ENCODE data around the gene TAS2R42.

TAS2R42 gene

GRCh38 chr12:11186837-11187236 lies at the start of gene TAS2R42:
TSS of gene TAS2R42 (minus strand) at chr12:11186937. CDS start at chr12:11186937, 0 bp downstream.
- DNase-seq: no peak

GRCh38 chr12:11233532-11233931 lies 46.8 kb upstream of the TAS2R42 start:
- DNase-seq: no peak

GRCh38 chr12:11228296-11228879 lies 41.7 kb upstream of the TAS2R42 start:
- peak; percentile 10 for DNase-seq

- DNase-seq: no peak
Measured at GRCh38 chr12:11227373-11227772, 40.6 kb upstream of the TAS2R42 start.

- no peak for DNase-seq
Measured at GRCh38 chr12:11209113-11209512, 22.4 kb upstream of the TAS2R42 start.

GRCh38 chr12:11204173-11204572 lies 17.4 kb upstream of the TAS2R42 start:
- DNase-seq: no peak

GRCh38 chr12:11202811-11203210 lies 16.1 kb upstream of the TAS2R42 start:
- DNase-seq: no peak

GRCh38 chr12:11183011-11183410 lies 3.7 kb downstream of the TAS2R42 start:
- no peak for DNase-seq

GRCh38 chr12:11182529-11182928 lies 4.2 kb downstream of the TAS2R42 start:
- DNase-seq: no peak

- no peak for DNase-seq
Measured at GRCh38 chr12:11178250-11178649, 8.5 kb downstream of the TAS2R42 start.

- DNase-seq: no peak
Measured at GRCh38 chr12:11174022-11174421, 12.7 kb downstream of the TAS2R42 start.

GRCh38 chr12:11171969-11172675 lies 14.6 kb downstream of the TAS2R42 start:
- no peak for DNase-seq

GRCh38 chr12:11171145-11171968 lies 15.4 kb downstream of the TAS2R42 start, which contains the start of gene SMIM10L1:
TSS of gene SMIM10L1 (plus strand) at chr12:11171194. CDS start at chr12:11171357, 163 bp downstream.
- peak; percentile 88 for DNase-seq

GRCh38 chr12:11170810-11171144 lies 16.0 kb downstream of the TAS2R42 start:
- no peak for DNase-seq

- DNase-seq: no peak
Measured at GRCh38 chr12:11166300-11166699, 20.4 kb downstream of the TAS2R42 start.

GRCh38 chr12:11164384-11164783 lies 22.4 kb downstream of the TAS2R42 start:
- DNase-seq: no peak

- no peak for DNase-seq
Measured at GRCh38 chr12:11162502-11162901, 24.2 kb downstream of the TAS2R42 start.

GRCh38 chr12:11158885-11159444 lies 27.8 kb downstream of the TAS2R42 start:
- DNase-seq: no peak

- DNase-seq: no peak
Measured at GRCh38 chr12:11154400-11154925, 32.3 kb downstream of the TAS2R42 start.

- DNase-seq: no peak
Measured at GRCh38 chr12:11152725-11153124, 34.0 kb downstream of the TAS2R42 start.

GRCh38 chr12:11150832-11151231 lies 35.9 kb downstream of the TAS2R42 start:
- no peak for DNase-seq

- no peak for DNase-seq
Measured at GRCh38 chr12:11147420-11147819, 39.3 kb downstream of the TAS2R42 start.

GRCh38 chr12:11144297-11144696 lies 42.4 kb downstream of the TAS2R42 start:
- DNase-seq: no peak

Measured in activated naive CD4-positive, alpha-beta T cell treated with Interleukin-2 at 50 U/mL for 16 hours (primary cell).